Natural killer cell (primary cell): ENCODE results near the gene PCDHA2. TPM values are rescaled to one million over a fixed set of nuclear protein-coding genes. Genes with fewer than 3 reads are reported as not detected.
"Not testable (repeated sequence)": the region's sequence is repeated elsewhere in the genome, so short reads cannot be mapped to it uniquely, and the experiment has no call there.

ENCODE experiments used
- ATAC-seq, 3 donors: fragments of 150-1000 bp in 2 of 3; fragments of 200-7000 bp in 1 of 3; cut with Tn5 transposase; 1 replicate in 1 of 3; 2 replicates in 2 of 3; pipeline ENCODE4 v1.10.0; 2021; ENCODE audit warnings: mild to moderate bottlenecking in 2 of 3, moderate library complexity in 2 of 3
- DNase-seq, 2 donors: peaks; one replicate each; pipeline versions ENCODE4 v3.0.0 to v3.0.0-alpha.2; 2013 to 2021; ENCODE audit warnings: mixed read lengths in 1 of 2
- H3K27ac ChIP-seq: one replicate; pipeline ENCODE4 v1.5.1; 2013; ENCODE audit warnings: mild to moderate bottlenecking, low read length
- H3K27me3 ChIP-seq: one replicate; pipeline ENCODE4 v1.6.1; 2013; ENCODE audit warnings: low read length; ENCODE audit not compliant: control insufficient read depth, insufficient read depth
- H3K36me3 ChIP-seq: one replicate; pipeline ENCODE4 v1.6.1; 2013; ENCODE audit warnings: low read length; ENCODE audit not compliant: control insufficient read depth, insufficient read depth
- H3K4me1 ChIP-seq: one replicate; pipeline ENCODE4 v1.6.1; 2013; ENCODE audit warnings: low read length; ENCODE audit not compliant: control insufficient read depth, insufficient read depth
- H3K4me3 ChIP-seq: one replicate; pipeline ENCODE4 v1.5.1; 2013; ENCODE audit warnings: low read length
- H3K9me3 ChIP-seq: one replicate; pipeline ENCODE4 v1.6.1; 2013; ENCODE audit warnings: low read length; ENCODE audit not compliant: control insufficient read depth, insufficient read depth
- H3K27ac Mint-ChIP-seq, 2 donors: one replicate each; pipeline ENCODE4 v1.8.0; 2022; ENCODE audit warnings: mild to moderate bottlenecking in 2 of 2, mixed read lengths in 2 of 2, moderate library complexity in 1 of 2
- H3K27me3 Mint-ChIP-seq, 2 donors: one replicate each; pipeline ENCODE4 v1.8.0; 2022; ENCODE audit warnings: low read depth in 2 of 2, mixed read lengths in 2 of 2
- H3K36me3 Mint-ChIP-seq: one replicate; pipeline ENCODE4 v1.8.0; 2022; ENCODE audit warnings: mixed read lengths
- H3K4me1 Mint-ChIP-seq, 2 donors: one replicate each; pipeline ENCODE4 v1.8.0; 2022; ENCODE audit warnings: mixed read lengths in 2 of 2
- H3K4me3 Mint-ChIP-seq: one replicate; pipeline ENCODE4 v1.8.0; 2022; ENCODE audit warnings: mild to moderate bottlenecking, moderate library complexity, mixed read lengths
- H3K9me3 Mint-ChIP-seq, 2 donors: one replicate each; pipeline ENCODE4 v1.8.0; 2022; ENCODE audit warnings: mixed read lengths in 2 of 2
- CTCF ChIP-seq: fragments of 200-600 bp; IDR thresholded peaks from one replicate; pipeline ENCODE4 v1.8.0; 2022; ENCODE audit warnings: antibody characterized with exemption
- WGBS: methylation state at CpG from one replicate; pipeline ENCODE4 v1.1.7; 2013; ENCODE audit warnings: missing lambda C conversion rate; ENCODE audit not compliant: insufficient coverage; 5-methylcytosine and 5-hydroxymethylcytosine counted together
- intact Hi-C: fragments of 100-400 bp; cut with micrococcal nuclease; formaldehyde crosslinking; loops from one replicate; pipeline ENCODE4 v1.14.2; 2022
- total RNA-seq, 4 donors: library from RNA; stranded (reverse); fragments of 120-200 nt in 1 of 4; gene quantifications; one replicate each; pipeline versions ENCODE4 v1.2.3 to v1.2.4, GENCODE V29; 2013 to 2022

The PCDHA2 gene
- total RNA-seq, 3 donors from 2014 or later (not counting 1 experiment from before 2014, with no cell fraction given): not detected

GRCh38 chr5:140791089-140791488, 3.6 kb upstream of the PCDHA2 start:
- Histone ChIP-seq H3K9me3 (peaks cover 30% of the 10 kb centered on the region), H3K27ac (no peak overlapping the region), H3K4me1 (no peaks in the 10 kb centered on the region), H3K4me3 (no peak overlapping the region), H3K27me3 (peaks cover 13% of the 10 kb centered on the region), H3K36me3 (no peaks in the 10 kb centered on the region)
- WGBS: 19% methylated on average over 2 of the region's 2 CpGs
- no peak for ATAC-seq
- Mint-ChIP-seq H3K27ac (no peak overlapping the region), H3K27me3 (peaks cover 14 to 19% of the 10 kb centered on the region in 2 donors), H3K36me3 (peaks cover 20% of the 10 kb centered on the region), H3K4me1 (no peaks in the 10 kb centered on the region), H3K9me3 (peaks cover 3 to 6% of the 10 kb centered on the region in 2 donors), H3K4me3 (no peak overlapping the region)
- intact Hi-C loops: no loop called here
- DNase-seq: no peak
- no peak for TF ChIP-seq CTCF

GRCh38 chr5:140795259-140795641, 598 bp downstream of the PCDHA2 start:
- H3K27me3 ChIP-seq: peaks cover 10% of the 10 kb centered on the region
- Mint-ChIP-seq H3K36me3 (peaks cover 20% of the 10 kb centered on the region), H3K27ac (no peak overlapping the region), H3K27me3 (peaks cover 11 to 19% of the 10 kb centered on the region in 2 donors), H3K9me3 (peaks cover 3 to 6% of the 10 kb centered on the region in 2 donors), H3K4me3 (no peak overlapping the region), H3K4me1 (no peaks in the 10 kb centered on the region)
- no peak overlapping the region for H3K27ac ChIP-seq
- no peak for DNase-seq
- H3K4me3 ChIP-seq: no peak overlapping the region
- no peaks in the 10 kb centered on the region for H3K36me3 ChIP-seq
- ATAC-seq: no peak
- 39% methylated on average over 14 of the region's 15 CpGs for WGBS
- no peak for TF ChIP-seq CTCF
- H3K4me1 ChIP-seq: no peaks in the 10 kb centered on the region
- H3K9me3 ChIP-seq: peaks cover 15% of the 10 kb centered on the region
- intact Hi-C loops: no loop called here

DNA sequence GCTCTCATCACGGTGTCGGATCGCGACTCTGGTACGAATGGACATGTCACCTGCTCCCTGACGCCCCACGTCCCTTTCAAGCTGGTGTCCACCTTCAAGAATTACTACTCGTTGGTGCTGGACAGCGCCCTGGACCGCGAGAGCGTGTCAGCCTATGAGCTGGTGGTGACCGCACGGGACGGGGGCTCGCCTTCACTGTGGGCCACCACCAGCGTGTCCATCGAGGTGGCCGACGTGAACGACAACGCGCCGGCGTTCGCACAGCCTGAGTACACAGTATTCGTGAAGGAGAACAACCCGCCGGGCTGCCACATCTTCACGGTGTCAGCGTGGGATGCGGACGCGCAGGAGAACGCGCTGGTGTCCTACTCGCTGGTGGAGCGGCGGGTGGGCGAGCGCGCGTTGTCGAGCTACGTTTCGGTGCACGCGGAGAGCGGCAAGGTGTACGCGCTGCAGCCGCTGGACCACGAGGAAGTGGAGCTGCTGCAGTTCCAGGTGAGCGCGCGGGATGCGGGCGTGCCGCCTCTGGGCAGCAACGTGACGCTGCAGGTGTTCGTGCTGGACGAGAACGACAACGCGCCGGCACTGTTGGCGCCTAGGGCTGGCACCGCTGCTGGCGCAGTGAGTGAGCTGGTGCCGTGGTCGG, 1.5 kb downstream of the PCDHA2 start:
- peaks cover 15% of the 10 kb centered on the region for H3K9me3 ChIP-seq
- H3K4me1 Mint-ChIP-seq, intact Hi-C loops, H3K36me3 ChIP-seq, H3K27ac Mint-ChIP-seq, ATAC-seq, H3K9me3 Mint-ChIP-seq, H3K4me3 ChIP-seq, DNase-seq, H3K27ac ChIP-seq, H3K4me1 ChIP-seq, H3K4me3 Mint-ChIP-seq: not testable (repeated sequence)
- Mint-ChIP-seq H3K36me3 (peaks cover 17% of the 10 kb centered on the region), H3K27me3 (peaks cover 11 to 19% of the 10 kb centered on the region in 2 donors)
- H3K27me3 ChIP-seq: peaks cover 16% of the 10 kb centered on the region
- 63% methylated on average over 72 of the region's 72 CpGs for WGBS

DNA sequence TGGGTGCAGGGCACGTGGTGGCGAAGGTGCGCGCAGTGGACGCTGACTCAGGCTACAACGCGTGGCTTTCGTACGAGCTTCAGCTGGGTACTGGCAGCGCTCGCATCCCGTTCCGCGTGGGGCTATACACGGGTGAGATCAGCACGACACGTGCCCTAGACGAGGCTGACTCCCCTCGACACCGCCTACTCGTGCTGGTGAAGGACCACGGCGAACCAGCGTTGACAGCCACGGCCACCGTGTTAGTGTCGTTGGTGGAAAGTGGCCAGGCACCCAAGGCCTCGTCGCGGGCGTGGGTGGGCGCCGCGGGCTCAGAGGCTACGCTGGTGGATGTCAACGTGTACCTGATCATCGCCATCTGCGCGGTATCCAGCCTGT, 2.1 kb downstream of the PCDHA2 start:
- no peak overlapping the region for H3K4me3 Mint-ChIP-seq
- peaks cover 2 to 3% of the 10 kb centered on the region in 2 donors for H3K9me3 Mint-ChIP-seq
- no peaks in the 10 kb centered on the region for H3K4me1 Mint-ChIP-seq
- H3K4me1 ChIP-seq: no peaks in the 10 kb centered on the region
- WGBS: 62% methylated on average over 39 of the region's 39 CpGs
- peaks cover 11 to 19% of the 10 kb centered on the region in 2 donors for H3K27me3 Mint-ChIP-seq
- TF ChIP-seq CTCF: no peak
- H3K27ac Mint-ChIP-seq: no peak overlapping the region
- ATAC-seq (no peak), DNase-seq (no peak)
- H3K27ac ChIP-seq: no peak overlapping the region
- intact Hi-C loops: no loop called here
- peaks cover 14% of the 10 kb centered on the region for H3K36me3 Mint-ChIP-seq
- H3K27me3 ChIP-seq: peaks cover 17% of the 10 kb centered on the region
- H3K9me3 ChIP-seq: peaks cover 19% of the 10 kb centered on the region
- H3K36me3 ChIP-seq: no peaks in the 10 kb centered on the region
- H3K4me3 ChIP-seq: no peak overlapping the region
